DMS153 treated with DMSO at 0.1 percent for 48 hours (cell line): Measurements from ENCODE around the gene FGD3.

ENCODE experiments used
- DNase-seq: peaks from one replicate; lab custom pipeline; 2025; ENCODE audit not compliant: unreplicated experiment; lab: John Stamatoyannopoulos, UW

The FGD3 gene

DNA sequence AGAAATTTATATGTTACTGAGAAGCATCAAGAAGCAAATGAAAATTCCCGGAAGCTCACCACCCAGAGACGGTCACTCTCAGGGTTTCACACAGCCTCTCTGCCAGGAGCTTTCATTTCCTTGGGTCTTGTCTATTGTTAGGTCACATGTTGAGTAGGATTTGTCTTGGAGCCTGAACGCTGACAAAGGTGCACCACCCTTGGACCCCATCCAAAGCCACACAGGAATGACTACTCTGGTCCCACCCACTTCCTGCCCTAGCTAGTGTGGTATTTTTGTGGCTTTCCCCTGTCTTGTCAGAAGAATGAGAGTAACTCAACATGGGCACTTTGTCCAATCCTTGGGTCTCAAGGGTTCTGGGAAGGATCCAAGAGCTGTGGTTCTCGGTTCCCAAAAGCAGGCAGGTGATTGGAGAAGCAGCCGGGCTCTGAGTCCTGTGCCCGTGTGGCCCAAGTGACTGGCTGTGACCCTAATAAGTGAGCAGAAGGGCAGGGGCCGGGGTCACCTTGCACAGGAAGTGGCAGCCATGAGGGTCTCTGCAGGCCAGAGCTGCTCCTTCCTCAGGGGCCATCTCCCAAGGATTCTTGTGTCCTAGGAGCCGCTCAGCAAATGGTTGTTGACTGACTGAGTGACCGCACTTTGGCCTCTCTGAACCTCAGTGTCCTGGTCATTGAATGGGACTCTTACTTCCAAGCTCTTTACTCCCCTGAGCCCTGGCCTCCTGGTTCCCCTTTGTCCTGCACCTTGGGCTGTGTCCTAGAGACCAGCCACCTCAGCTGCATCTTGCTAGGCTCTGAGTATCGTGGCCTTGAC lies 6.9 kb downstream of the FGD3 start:
- DNase-seq: peak; percentile 73

DNA sequence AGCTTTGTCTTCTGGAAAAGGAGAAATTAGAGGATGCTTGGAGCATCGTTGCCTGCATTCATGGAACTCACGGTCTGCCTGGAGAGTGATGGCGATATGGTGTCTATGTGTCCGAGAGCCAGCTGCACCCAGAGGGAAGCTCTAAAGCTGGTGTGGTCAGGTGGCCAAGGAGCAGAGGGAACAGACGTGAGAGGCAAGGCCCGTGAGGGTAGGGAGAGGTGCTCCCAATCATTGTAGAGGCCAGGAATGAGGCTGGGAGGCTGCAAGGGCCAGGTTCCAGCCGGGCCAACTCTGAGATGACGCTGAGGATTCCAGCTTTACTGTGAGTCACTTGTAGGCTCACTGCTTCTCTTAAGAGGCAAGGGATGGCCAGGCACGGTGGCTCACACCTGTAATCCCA lies 7.6 kb downstream of the FGD3 start:
- DNase-seq: no peak

DNA sequence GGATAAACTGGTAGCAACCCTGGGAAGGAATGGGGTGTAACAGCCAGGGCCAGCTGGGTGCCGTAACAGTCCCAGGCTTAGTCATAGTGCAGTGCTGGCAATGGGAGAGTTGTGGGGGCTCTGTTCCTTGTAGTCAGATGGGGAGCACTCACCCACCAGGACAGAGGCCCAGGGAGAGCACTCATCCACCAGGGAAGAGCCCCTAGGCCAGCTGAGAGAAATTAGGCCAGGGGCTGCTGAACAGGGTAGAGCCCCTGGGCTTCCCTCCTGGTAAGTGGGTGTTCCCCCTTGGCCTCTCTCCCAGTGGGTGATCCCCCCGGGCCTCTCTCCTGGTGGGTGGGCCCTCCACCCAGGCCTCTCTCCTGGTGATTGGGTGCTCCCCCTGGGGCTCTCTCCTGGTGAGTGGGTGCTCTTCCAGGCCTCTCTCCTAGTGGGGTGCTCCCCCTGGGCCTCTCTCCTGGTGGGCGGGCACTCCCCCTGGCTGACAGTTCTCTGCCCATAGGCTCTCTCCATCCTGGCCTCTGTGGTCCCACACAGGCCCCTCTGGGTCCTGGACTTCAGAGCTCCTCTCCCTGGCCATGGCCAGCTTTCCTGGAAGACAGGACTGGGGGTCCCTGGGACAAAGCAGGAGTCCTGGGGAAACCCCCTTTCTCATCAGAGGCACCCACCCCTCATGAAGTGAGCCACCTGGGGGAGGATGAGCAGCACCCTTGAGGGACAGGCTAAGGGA lies 13.4 kb downstream of the FGD3 start:
- no peak for DNase-seq

DNA sequence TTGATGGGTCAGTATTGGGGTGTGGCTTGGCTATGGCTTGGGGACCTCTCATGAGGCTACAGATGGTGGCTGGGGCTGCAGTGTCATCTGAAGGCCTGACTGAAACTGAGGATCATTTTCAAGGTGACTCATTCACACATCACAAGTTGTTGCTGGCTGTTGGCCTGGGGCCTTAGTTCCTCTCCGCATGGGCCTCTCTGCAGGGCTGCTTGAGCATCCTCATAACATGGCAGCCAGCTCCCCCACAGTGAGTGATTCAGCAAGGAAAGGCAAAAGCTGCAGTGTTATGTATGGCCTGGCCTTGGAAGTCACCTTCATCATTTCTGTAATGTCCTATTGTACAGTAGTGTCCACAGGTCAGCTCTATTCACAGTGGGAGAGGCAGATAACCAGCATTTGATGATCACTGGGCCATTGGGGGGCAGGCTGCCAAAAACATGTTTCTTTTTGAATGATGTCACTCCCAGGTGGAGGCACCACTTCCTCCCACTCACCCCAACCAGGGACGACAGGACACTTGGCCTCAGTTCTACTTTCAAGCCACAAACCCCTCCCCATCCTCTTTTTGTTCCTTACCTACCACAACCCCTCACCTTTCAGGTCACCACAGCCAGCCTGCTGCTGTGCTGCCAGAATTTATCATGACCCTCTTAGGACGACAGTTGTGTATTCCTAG lies 14.4 kb downstream of the FGD3 start:
- DNase-seq: no peak

DNA sequence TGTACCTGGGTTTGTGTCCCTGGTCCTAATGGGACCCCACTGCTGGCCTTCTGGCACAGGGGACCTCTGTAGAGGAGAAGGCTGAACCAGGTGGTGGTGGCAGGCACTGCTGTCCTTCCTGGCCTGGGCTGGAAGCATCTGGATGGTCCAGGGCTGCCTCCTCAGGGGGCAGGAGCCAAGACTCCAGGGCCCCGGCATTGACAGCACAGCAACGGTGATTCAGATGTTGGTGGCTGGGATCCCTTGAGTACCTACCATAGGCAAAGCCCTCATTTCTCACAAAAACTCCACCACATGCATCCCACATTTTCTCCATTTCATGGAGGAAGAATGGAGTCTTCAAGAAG lies 15.0 kb downstream of the FGD3 start:
- DNase-seq: no peak

DNA sequence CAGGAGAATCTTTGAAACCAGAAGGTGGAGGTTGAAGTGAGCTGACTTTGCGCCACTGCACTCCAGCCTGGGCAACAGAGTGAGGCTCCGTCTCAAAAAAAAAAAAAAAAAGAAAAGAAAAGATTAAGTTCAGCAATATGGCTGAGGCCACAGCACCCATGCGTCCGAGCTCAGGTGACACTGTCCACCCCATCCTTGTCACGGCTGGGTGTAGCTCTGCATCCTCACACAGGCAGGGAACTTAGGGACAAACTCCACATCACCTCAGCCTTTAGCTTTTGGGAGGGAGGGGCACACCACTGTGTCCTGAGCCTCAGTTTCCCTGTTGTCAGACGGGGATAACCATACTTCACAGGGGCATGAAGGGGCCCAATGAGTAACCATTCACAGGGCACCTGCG lies 15.5 kb downstream of the FGD3 start:
- no peak for DNase-seq

DNA sequence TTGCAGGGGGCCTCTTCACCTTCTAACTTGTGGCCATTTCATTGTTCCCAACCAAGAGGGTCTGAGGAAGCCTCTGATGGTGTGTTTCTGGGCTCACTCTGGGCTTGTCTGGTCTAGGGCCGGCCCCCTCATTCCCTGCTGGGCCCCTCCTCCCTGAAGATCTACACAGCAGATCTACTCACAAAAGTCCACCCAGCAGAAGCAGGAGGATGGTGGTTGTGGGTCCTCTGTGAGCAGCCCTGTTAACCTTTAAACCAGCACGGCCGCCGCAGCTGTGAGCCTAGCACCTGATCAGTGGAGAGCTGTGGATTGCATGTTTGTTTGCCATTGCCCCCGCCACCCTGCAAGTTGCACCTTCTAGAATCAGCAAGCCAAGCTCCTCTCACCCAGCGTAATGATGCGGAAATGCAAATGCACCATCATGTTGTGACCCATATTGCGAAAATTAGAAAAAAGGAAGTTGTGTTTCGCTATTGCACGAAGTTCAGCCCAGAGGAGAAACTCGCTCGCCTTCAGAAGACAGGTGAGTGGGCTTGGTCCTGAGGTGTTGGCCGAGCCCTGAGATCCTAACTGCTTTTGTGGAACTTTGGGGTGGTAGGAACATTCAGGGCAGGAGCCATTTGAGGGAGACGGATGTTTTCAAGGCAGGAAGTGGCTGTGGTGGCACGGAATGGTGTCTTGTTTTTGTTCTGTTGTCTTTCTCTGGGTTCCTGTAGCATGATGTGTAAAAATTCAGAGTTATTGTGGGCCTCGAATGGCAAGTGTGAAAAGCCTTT lies 16.7 kb downstream of the FGD3 start:
- DNase-seq: no peak

DNA sequence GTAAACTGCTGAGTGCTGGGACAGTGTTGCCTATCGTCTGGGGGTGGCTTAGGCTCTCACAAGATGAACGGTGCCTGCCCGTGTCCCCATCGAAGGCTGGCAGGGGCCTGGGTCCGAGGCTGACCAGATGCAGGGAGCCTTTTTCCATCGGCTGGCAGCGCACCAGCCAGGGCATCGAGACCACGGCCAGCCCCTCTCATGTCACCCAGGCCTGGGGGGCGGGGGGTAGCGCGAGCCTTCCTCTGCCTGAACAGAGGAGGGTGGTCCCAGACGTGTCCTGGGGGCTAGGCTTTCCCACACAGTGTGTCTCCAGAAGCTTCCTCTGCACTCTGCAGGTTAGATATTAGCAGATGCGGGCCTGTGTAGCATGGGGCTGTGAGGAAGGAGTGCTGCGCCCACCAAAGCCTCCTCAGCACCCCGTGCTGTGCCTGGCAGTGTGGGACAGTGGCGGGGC lies 17.3 kb downstream of the FGD3 start:
- no peak for DNase-seq

DNA sequence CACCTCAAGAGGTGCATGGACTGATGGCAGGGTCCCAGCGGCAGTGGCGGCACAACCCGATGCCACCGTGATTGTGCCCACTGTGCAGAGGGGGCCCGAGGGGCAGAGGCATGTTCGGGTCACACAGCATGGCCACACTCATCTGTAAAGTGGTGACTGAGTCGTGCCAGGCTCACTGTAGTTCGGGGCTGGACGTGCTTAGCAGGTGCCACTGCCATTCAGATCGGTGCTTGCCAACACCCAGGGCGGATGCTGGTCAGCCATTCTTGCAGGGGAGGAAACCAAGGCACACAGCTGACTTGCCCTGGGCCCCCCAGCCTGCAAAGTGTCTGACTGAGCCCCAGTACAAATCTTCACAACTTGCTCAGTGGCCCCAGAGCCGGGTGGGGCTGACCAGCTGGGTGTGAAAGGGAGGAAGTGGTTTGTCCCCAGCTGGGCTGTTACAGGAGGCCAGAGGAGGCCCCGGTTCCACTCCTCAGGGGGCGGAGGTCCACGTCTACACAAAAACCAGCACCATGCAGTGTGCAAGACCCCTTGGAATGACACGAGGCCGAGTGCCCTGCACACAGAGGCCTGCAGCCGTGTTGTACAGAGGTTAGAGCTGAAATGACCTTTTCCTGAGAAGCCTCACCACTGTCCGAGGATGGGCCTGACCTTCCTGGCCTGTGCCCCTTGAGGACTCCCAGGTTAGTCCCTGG lies 17.9 kb downstream of the FGD3 start:
- no peak for DNase-seq

DNA sequence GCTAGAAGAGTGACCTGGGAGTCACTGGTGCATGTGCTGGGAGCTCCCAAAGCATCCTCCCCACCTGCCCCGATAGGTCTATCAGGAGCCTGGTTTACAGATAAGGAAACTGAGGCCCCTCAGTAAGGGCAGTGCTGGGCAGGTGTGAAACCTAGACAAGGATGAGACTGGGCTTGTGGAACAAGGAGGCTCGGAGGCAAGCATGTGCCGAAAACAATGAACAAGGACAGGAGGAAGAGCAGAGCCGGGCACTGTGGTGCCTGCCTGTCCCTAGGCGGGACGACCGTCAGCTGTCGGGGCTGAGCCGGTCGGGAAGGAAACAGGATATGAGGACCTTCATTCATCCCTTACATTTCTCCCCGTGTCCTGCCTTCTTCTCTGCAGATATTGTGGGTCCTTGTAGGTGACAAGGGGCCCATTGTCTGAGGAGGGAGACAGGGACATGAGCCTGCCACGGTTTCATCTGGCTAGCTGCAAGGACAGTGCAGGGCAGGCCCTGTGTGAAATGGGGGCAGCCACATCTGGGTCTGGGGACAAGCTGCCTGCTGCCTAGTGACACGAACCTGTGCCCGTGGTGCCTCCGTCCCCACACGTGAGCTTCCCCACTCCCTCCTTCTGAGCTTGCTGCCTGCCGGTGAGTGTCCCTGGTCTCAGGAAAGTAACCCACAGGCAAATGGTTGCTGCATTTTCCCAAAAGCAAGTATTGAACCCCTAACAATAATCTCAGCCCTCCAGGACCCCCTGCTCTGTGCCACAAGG lies 18.6 kb downstream of the FGD3 start:
- DNase-seq: no peak

DNA sequence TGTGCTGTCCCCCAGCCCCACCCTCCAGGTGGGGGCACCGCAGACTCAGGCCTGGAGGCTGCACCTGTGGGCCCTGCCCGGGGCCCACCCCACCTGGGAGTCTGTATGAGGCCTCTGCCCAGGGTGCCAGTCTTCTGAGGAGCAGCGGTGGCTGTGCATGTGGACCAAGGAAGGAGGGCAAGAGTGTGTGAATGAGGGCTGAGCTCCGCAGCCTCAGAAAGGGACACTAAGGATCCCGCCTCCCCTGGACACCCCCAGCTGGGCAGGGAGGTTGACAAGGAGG lies 19.1 kb downstream of the FGD3 start:
- no peak for DNase-seq

DNA sequence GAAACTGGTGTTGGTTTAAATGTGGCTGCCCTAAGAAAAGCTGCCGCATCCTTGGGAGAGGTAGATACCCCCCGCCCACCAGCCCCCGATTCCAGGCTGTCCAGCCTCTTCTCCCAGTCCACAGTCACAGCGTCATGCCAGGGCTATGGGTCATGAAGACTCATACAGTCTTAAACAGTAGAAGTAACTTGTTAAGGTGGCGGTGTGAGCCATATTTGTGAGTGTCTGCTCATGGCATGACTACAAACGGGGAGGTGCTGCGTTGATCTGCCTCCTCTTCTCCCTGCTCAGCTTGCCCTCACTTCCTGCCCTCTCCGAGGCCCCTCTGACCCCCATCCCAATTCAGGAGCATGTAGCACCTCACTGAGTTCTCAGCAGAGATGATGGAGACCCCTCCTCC lies 20.8 kb downstream of the FGD3 start:
- no peak for DNase-seq

DNA sequence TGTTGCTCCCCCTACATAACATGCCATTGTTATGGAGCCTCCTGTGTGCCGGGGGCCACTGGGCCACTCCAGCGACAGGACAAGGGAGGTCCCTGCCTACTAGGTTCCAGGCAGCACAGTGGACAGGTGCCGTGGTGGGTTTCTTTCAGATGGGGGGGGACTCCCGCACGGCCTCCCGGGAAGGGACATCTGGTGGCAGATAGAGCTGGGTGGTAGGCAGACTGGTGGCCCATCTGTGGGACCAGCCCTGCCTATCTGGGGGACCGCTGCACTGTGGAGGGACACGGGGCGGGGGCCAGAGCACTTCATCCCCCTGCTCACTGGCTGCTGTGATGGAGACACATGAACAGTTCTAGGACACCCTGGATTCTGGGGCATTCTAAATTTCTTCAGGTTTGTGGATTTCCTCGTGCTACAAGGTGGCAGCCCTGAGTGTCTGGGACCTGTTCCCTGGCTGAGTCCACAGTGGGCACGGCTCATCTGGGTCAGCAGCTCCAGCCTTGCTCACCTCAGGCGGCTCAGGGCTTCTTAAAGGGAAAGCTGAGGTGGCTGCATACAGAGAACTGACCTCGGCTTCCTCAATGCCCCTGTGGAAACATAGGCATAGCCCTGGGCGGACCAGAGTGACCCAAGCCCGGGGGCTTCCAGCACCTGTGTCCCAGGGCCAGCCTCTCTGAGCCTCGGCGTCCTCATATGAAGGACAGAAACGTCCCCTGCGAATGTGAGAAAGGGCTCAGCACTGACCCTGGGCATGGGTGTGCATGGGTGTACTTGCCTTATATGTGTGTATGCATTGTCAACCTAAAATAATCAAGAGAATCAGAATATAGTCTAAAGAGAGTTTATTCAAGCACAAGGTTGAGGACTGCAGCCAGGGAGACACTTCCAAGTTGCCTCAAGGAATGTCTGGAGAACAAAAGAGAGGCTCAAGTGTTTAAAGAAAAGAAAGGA lies 22.5 kb downstream of the FGD3 start:
- no peak for DNase-seq

DNA sequence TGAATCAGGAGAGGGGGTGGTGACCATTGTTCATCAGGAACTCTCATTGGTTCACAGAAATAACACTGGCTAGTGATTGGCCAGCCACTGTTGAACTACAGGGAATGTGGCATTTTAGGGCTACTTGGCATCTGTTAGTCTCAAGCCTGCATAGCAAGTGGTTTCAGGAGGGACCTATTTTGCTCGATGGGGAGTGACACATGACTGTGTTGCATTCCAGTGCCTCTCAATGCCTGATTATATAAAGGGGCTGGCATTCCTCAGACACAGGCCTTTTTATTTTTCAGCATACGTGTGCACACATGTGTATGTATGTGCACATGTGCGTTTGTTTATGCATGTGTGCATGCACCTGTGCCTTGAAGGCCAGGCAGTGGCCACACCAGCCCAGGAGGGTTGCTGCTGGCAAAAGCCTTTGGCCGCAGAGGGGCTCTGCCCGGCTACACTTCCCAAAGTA lies 23.2 kb downstream of the FGD3 start:
- no peak for DNase-seq

DNA sequence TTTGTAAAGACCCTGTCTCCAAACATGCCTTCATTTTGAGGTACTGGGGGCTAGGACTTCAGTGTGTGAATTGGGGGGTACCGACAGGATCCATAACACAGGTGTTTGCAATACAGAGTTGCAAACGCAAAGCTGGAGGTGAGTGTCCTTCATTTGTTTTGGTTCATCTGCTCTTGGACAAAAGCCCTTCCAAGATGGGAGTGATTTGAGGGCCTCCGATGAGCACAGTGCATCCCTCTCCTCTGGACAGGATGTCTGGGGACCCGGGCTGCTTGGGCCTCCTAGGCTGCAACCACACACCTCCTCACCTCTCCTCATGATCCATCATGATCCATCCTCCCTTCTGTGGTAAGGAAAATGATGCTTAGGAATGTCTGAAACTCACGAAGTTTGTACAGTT lies 23.8 kb downstream of the FGD3 start:
- no peak for DNase-seq

DNA sequence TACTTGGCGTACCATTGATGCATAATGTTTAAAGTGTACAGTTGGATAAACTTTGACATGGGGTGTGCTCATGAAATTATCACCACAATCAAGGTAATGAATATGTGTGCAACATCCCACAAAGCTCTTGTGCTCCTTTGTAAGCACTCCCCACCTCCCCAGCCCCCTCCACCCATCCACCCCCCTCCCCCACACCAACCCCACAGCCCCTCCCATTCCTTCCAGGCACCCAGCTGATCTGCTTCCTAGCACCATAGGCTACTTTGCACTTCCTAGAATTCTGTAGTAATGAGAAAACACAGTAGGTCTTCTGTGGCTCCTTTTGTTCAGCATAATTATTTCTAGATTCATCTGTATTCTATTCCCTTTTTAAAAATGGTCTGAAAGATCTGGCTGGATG lies 24.5 kb downstream of the FGD3 start:
- DNase-seq: no peak

DNA sequence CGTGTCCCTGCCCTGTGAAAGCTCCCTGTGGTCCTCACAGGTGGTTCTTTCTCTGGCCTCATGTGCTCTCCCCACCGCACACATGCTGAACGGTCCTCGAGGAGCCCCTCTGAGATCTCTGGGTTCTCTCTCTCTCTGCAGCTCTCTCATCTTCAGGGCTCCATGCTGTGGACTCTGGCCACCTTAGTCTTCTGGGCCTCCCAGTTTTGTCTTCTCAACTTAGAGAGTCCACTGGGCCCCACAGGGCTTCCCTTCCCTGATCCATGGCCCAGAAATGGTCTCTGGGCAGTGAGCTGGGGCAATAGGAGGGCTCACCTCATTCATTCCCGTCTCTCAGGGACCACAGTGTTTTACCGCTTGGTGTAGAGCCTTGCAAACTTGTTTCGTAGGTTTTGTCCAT lies 26.4 kb downstream of the FGD3 start:
- no peak for DNase-seq

DNA sequence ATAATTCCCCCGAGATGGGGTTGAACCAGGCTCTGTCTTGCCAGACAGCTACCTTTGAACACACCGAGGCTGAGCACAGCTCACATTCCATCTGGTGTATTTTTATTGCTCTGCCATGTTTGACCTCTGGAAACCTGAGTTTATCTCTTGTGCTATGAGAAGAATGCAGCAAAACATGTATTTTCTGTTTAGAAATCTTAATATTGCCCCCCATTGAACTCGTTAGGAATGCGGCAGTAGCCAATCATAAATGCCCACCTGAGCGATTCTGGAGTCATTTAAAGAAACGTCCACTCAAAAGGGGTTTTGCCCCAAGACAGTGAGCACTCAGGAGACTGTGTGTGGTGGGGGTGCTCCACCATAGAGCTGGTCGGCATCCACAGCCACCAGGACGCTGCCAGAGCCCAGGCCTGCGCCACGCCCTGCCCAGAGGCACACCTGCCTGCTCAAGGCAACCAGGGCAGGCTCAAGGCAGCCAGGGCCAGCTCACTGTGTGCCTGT lies 26.9 kb downstream of the FGD3 start:
- DNase-seq: no peak
